Measurements from ENCODE around the gene KDM7A.

- TF ChIP-seq POLR2AphosphoS5 (IDR thresholded peaks at IDR 0.05), result no peak
- TF ChIP-seq CTCF (IDR thresholded peaks at IDR 0.05), result no peak
These were observed 40.7 kb downstream of the KDM7A start for GRCh38 chr7:140136073-140136472.

Measured in prostate gland (tissue), 2 donors.